Suprapubic skin (tissue), 3 donors: ENCODE data around the gene SERAC1.

Experiments
- EP300 ChIP-seq: sonication (generic); formaldehyde crosslinking; IDR thresholded peaks from one replicate; pipeline ENCODE4 v1.6.1; 2017; ENCODE audit warnings: antibody characterized with exemption
- POLR2A ChIP-seq, 2 donors: fragments of 450-650 bp; IDR thresholded peaks; one replicate each; pipeline ENCODE4 v1.6.1; 2017; ENCODE audit warnings: antibody characterized with exemption in 2 of 2, mild to moderate bottlenecking in 2 of 2, moderate library complexity in 2 of 2
- TF ChIP-seq, protein P1 (sequence below), 2 donors: fragments of 200-600 bp in 1 of 2; fragments of 450-650 bp in 1 of 2; sonication (generic) in 1 of 2; IDR thresholded peaks; one replicate each; pipeline ENCODE4 v1.5.1; 2016 to 2019; ENCODE audit warnings: antibody characterized with exemption in 2 of 2, mild to moderate bottlenecking in 1 of 2, moderate library complexity in 1 of 2

GRCh38 chr6:158206740-158207421 is 38.8 kb upstream of the SERAC1 start:
- TF ChIP-seq, protein P1, sequence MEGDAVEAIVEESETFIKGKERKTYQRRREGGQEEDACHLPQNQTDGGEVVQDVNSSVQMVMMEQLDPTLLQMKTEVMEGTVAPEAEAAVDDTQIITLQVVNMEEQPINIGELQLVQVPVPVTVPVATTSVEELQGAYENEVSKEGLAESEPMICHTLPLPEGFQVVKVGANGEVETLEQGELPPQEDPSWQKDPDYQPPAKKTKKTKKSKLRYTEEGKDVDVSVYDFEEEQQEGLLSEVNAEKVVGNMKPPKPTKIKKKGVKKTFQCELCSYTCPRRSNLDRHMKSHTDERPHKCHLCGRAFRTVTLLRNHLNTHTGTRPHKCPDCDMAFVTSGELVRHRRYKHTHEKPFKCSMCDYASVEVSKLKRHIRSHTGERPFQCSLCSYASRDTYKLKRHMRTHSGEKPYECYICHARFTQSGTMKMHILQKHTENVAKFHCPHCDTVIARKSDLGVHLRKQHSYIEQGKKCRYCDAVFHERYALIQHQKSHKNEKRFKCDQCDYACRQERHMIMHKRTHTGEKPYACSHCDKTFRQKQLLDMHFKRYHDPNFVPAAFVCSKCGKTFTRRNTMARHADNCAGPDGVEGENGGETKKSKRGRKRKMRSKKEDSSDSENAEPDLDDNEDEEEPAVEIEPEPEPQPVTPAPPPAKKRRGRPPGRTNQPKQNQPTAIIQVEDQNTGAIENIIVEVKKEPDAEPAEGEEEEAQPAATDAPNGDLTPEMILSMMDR (IDR thresholded peaks at IDR 0.05), result no peak
- TF ChIP-seq POLR2A (IDR thresholded peaks at IDR 0.05) (no peak), EP300 (no peak)
